DMS 273 (cell line): Measurements from ENCODE around the gene TYMP.

ENCODE experiments used
- DNase-seq: peaks from one replicate; lab custom pipeline; 2025; ENCODE audit not compliant: unreplicated experiment; lab: John Stamatoyannopoulos, UW

Gene TYMP

GRCh38 chr22:50563413-50564160, 33.8 kb upstream of the TYMP start:
- DNase-seq, result no peak

GRCh38 chr22:50562523-50563412, 33.0 kb upstream of the TYMP start, which contains the start of gene SYCE3:
Gene SYCE3 (minus strand): TSS chr22:50562919. CDS start chr22:50556405, 6,514 bp downstream.
- peak; percentile 97 for DNase-seq

GRCh38 chr22:50561401-50562358, 31.9 kb upstream of the TYMP start:
- no peak for DNase-seq

GRCh38 chr22:50560034-50560433, 30.2 kb upstream of the TYMP start:
- DNase-seq, result no peak

GRCh38 chr22:50556703-50557102, 26.9 kb upstream of the TYMP start:
- no peak for DNase-seq

- no peak for DNase-seq
Observed at GRCh38 chr22:50553310-50553709, 23.5 kb upstream of the TYMP start.

GRCh38 chr22:50551160-50551752, 21.4 kb upstream of the TYMP start:
- peak; percentile 16 for DNase-seq

GRCh38 chr22:50550395-50550794, 20.6 kb upstream of the TYMP start:
- no peak for DNase-seq

- no peak for DNase-seq
Observed at GRCh38 chr22:50548921-50549790, 19.3 kb upstream of the TYMP start.

GRCh38 chr22:50548040-50548920, 18.5 kb upstream of the TYMP start:
- no peak for DNase-seq

- DNase-seq, result no peak
Observed at GRCh38 chr22:50547263-50547985, 17.6 kb upstream of the TYMP start.

- no peak for DNase-seq
Observed at GRCh38 chr22:50546326-50547262, 16.8 kb upstream of the TYMP start.

GRCh38 chr22:50545522-50546325, 15.9 kb upstream of the TYMP start, which contains the start of gene KLHDC7B:
Gene KLHDC7B (plus strand): TSS chr22:50545899. CDS start chr22:50546244, 345 bp downstream.
- no peak for DNase-seq

GRCh38 chr22:50544746-50545253, 15.0 kb upstream of the TYMP start:
- DNase-seq, result no peak

GRCh38 chr22:50544078-50544745, 14.4 kb upstream of the TYMP start:
- peak; percentile 88 for DNase-seq
